ENCODE data around the gene RABGGTA.

The RABGGTA gene

GRCh38 chr14:24286996-24287395 is 15.6 kb upstream of the RABGGTA start:
- no peak for TF ChIP-seq BHLHE40 (IDR thresholded peaks at IDR 0.05; ENCODE audit: borderline replicate concordance)
- CTCF ChIA-PET, result interaction anchor here (2.4 kb wide), 1 partner anchor 10 kb away, joined by 8 read pairs; no protein-coding TSS in a partner anchor
- POLR2A ChIA-PET, result interaction anchor here (2.0 kb wide), 1 partner anchor 44 kb away, joined by 8 read pairs; the partner anchor contains the start of gene TINF2
- no peak for DNase-seq (ENCODE audit: extremely low spot score)

GRCh38 chr14:24285351-24285750 is 14.0 kb upstream of the RABGGTA start:
- ChIA-PET POLR2A (interaction anchor here (1.0 kb wide), 1 partner anchor 14 kb away, joined by 6 read pairs; the partner anchor contains the start of gene RABGGTA), CTCF (interaction anchor here (0.6 to 1.8 kb wide), 2 partner anchors 12 to 124 kb away, joined by 3 to 4 read pairs; partner anchors contain the start of gene IRF9)
- no peak for TF ChIP-seq SP1 (IDR thresholded peaks at IDR 0.05)
- TF ChIP-seq L3MBTL2 (conservative IDR thresholded peaks at IDR 0.05), result no peak
- TF ChIP-seq BHLHE40 (IDR thresholded peaks at IDR 0.05; ENCODE audit: borderline replicate concordance), result no peak
- TF ChIP-seq CTBP1 (IDR thresholded peaks at IDR 0.05; ENCODE audit: borderline replicate concordance), result no peak
- no peak for TF ChIP-seq ELF4 (IDR thresholded peaks at IDR 0.05)
- no peak for TF ChIP-seq FOXM1 (IDR thresholded peaks at IDR 0.05; ENCODE audit: borderline replicate concordance)
- no peak for TF ChIP-seq PKNOX1 (IDR thresholded peaks at IDR 0.05)
- TF ChIP-seq NFRKB (IDR thresholded peaks at IDR 0.05), result no peak
- TF ChIP-seq LEF1 (IDR thresholded peaks at IDR 0.05; ENCODE audit: borderline replicate concordance), result no peak
- TF ChIP-seq FOXA1 (IDR thresholded peaks at IDR 0.05), result no peak
- no peak for TF ChIP-seq TARDBP (IDR thresholded peaks at IDR 0.05)
- no peak for TF ChIP-seq SUZ12 (IDR thresholded peaks at IDR 0.05)
- TF ChIP-seq FOXK2 (IDR thresholded peaks at IDR 0.05), result no peak
- no peak for DNase-seq (ENCODE audit: extremely low spot score)

GRCh38 chr14:24284501-24285035 is 13.2 kb upstream of the RABGGTA start:
- ChIA-PET POLR2A (interaction anchor here (1.0 to 5.3 kb wide), 2 partner anchors 13 kb away, joined by 6 to 39 read pairs; partner anchors contain the start of gene RABGGTA), CTCF (interaction anchor here (1.1 to 1.8 kb wide), 2 partner anchors 13 to 147 kb away, joined by 3 to 4 read pairs; no protein-coding TSS in a partner anchor)
- TF ChIP-seq FOXM1 (IDR thresholded peaks at IDR 0.05; ENCODE audit: borderline replicate concordance) (no peak), TARDBP (IDR thresholded peaks at IDR 0.05) (no peak)
- DNase-seq (ENCODE audit: extremely low spot score), result no peak

- ChIA-PET POLR2A (interaction anchor here (0.8 to 5.3 kb wide), 2 partner anchors 12 to 42 kb away, joined by 3 to 39 read pairs; partner anchors contain the start of genes RABGGTA and TINF2), CTCF (interaction anchor here (1.1 kb wide), 1 partner anchor 148 kb away, joined by 3 read pairs; no protein-coding TSS in a partner anchor)
- DNase-seq (ENCODE audit: extremely low spot score), result no peak
- no peak for TF ChIP-seq BHLHE40 (IDR thresholded peaks at IDR 0.05; ENCODE audit: borderline replicate concordance)
- TF ChIP-seq ZNF384 (IDR thresholded peaks at IDR 0.05), result no peak
- TF ChIP-seq SUZ12 (IDR thresholded peaks at IDR 0.05), result no peak
These were observed 12.5 kb upstream of the RABGGTA start for GRCh38 chr14:24283796-24284460.

- no peak for DNase-seq (ENCODE audit: extremely low spot score)
- no peak for TF ChIP-seq ZNF384 (IDR thresholded peaks at IDR 0.05)
- TF ChIP-seq NFRKB (IDR thresholded peaks at IDR 0.05), result no peak
- TF ChIP-seq ELF4 (IDR thresholded peaks at IDR 0.05), result no peak
- TF ChIP-seq FOXA1 (IDR thresholded peaks at IDR 0.05), result no peak
- no peak for TF ChIP-seq SP1 (IDR thresholded peaks at IDR 0.05)
- no peak for TF ChIP-seq L3MBTL2 (conservative IDR thresholded peaks at IDR 0.05)
- no peak for TF ChIP-seq PKNOX1 (IDR thresholded peaks at IDR 0.05)
- TF ChIP-seq CTBP1 (IDR thresholded peaks at IDR 0.05; ENCODE audit: borderline replicate concordance), result no peak
- TF ChIP-seq SUZ12 (IDR thresholded peaks at IDR 0.05), result no peak
- TF ChIP-seq ARNT (IDR thresholded peaks at IDR 0.05), result no peak
- TF ChIP-seq TARDBP (IDR thresholded peaks at IDR 0.05), result no peak
- TF ChIP-seq LEF1 (IDR thresholded peaks at IDR 0.05; ENCODE audit: borderline replicate concordance), result no peak
- TF ChIP-seq BHLHE40 (IDR thresholded peaks at IDR 0.05; ENCODE audit: borderline replicate concordance), result no peak
- no peak for TF ChIP-seq FOXK2 (IDR thresholded peaks at IDR 0.05)
- no peak for TF ChIP-seq FOXM1 (IDR thresholded peaks at IDR 0.05; ENCODE audit: borderline replicate concordance)
- no peak for TF ChIP-seq HDGF (IDR thresholded peaks at IDR 0.05; ENCODE audit: borderline replicate concordance)
- ChIA-PET POLR2A (interaction anchor here (1.2 to 5.3 kb wide), 3 partner anchors 11 to 40 kb away, joined by 3 to 39 read pairs (median 6); partner anchors contain the start of genes DHRS1, NOP9, RABGGTA and TINF2), CTCF (interaction anchor here (0.6 kb wide), 1 partner anchor 40 kb away, joined by 3 read pairs; no protein-coding TSS in a partner anchor)
These were observed 11.3 kb upstream of the RABGGTA start for GRCh38 chr14:24282736-24283135.

- TF ChIP-seq FOXM1 (IDR thresholded peaks at IDR 0.05; ENCODE audit: borderline replicate concordance) (no peak), LEF1 (IDR thresholded peaks at IDR 0.05; ENCODE audit: borderline replicate concordance) (no peak), BHLHE40 (IDR thresholded peaks at IDR 0.05; ENCODE audit: borderline replicate concordance) (no peak), SP1 (IDR thresholded peaks at IDR 0.05) (no peak), NFRKB (IDR thresholded peaks at IDR 0.05) (no peak), TARDBP (IDR thresholded peaks at IDR 0.05) (no peak), L3MBTL2 (conservative IDR thresholded peaks at IDR 0.05) (no peak), SUZ12 (IDR thresholded peaks at IDR 0.05) (no peak), ELF4 (IDR thresholded peaks at IDR 0.05) (no peak), ARNT (IDR thresholded peaks at IDR 0.05) (no peak), CTBP1 (IDR thresholded peaks at IDR 0.05; ENCODE audit: borderline replicate concordance) (no peak), PKNOX1 (IDR thresholded peaks at IDR 0.05) (no peak), HDGF (IDR thresholded peaks at IDR 0.05; ENCODE audit: borderline replicate concordance) (no peak), FOXK2 (IDR thresholded peaks at IDR 0.05) (no peak), ZNF384 (IDR thresholded peaks at IDR 0.05) (no peak)
- ChIA-PET POLR2A (interaction anchor here (1.6 to 5.3 kb wide), 2 partner anchors 10 to 39 kb away, joined by 6 to 39 read pairs; partner anchors contain the start of genes RABGGTA and TINF2), CTCF (interaction anchor here (1.2 kb wide), 1 partner anchor 10 kb away, joined by 5 read pairs; the partner anchor contains the start of gene RABGGTA)
- DNase-seq (ENCODE audit: extremely low spot score), result no peak
These were observed 10.2 kb upstream of the RABGGTA start for GRCh38 chr14:24281636-24282035.

Measured in HEK293T (cell line).